Liver (tissue), 3 donors: ENCODE measurements around the gene RCL1.

Experiments
- ATF3 ChIP-seq: IDR thresholded peaks from 2 replicates; pipeline ENCODE4 v1.6.1; 2016; ENCODE audit warnings: antibody characterized with exemption
- CTCF ChIP-seq: fragments of 150-350 bp; IDR thresholded peaks from 2 replicates; pipeline ENCODE4 v1.5.1; 2017; ENCODE audit warnings: improper control_type of control experiment, low read depth, low read length; ENCODE audit not compliant: missing input control
- GABPA ChIP-seq, 2 donors: IDR thresholded peaks in 1 of 2; conservative IDR thresholded peaks in 1 of 2; 2 replicates each; pipeline ENCODE4 v1.6.1; 2016; ENCODE audit warnings: antibody characterized with exemption in 2 of 2, mild to moderate bottlenecking in 1 of 2, moderate library complexity in 1 of 2
- JUND ChIP-seq, 2 donors: IDR thresholded peaks; 2 replicates each; pipeline ENCODE4 v1.6.1; 2016; ENCODE audit warnings: antibody characterized with exemption in 2 of 2
- MAX ChIP-seq: IDR thresholded peaks from 2 replicates; pipeline ENCODE4 v1.6.1; 2016; ENCODE audit warnings: antibody characterized with exemption
- NR2F2 ChIP-seq: IDR thresholded peaks from 2 replicates; pipeline ENCODE4 v1.6.1; 2016; ENCODE audit warnings: antibody characterized with exemption
- RAD21 ChIP-seq, 2 donors: IDR thresholded peaks; 2 replicates each; pipeline ENCODE4 v1.6.1; 2016; ENCODE audit warnings: antibody characterized with exemption in 2 of 2, mild to moderate bottlenecking in 2 of 2
- REST ChIP-seq: IDR thresholded peaks from 2 replicates; pipeline ENCODE4 v1.6.1; 2016; ENCODE audit warnings: antibody characterized with exemption, mild to moderate bottlenecking
- RXRA ChIP-seq, 2 donors: IDR thresholded peaks; 2 replicates each; pipeline ENCODE4 v1.6.1; 2017 to 2018; ENCODE audit warnings: antibody characterized with exemption in 2 of 2, mild to moderate bottlenecking in 1 of 2
- SP1 ChIP-seq: IDR thresholded peaks from 2 replicates; pipeline ENCODE4 v1.6.1; 2018; ENCODE audit warnings: antibody characterized with exemption, mild to moderate bottlenecking
- TAF1 ChIP-seq: conservative IDR thresholded peaks from 2 replicates; pipeline ENCODE4 v1.6.1; 2016; ENCODE audit warnings: antibody characterized with exemption, mild to moderate bottlenecking
- YY1 ChIP-seq: IDR thresholded peaks from 2 replicates; pipeline ENCODE4 v1.6.1; 2016; ENCODE audit warnings: antibody characterized with exemption, mild to moderate bottlenecking
- ZBTB33 ChIP-seq: IDR thresholded peaks from 2 replicates; pipeline ENCODE4 v1.6.1; 2016; ENCODE audit warnings: antibody characterized with exemption
- donor health status: healthy.
- donor health status: healthy.

GRCh38 chr9:4821133-4821532 is 28.4 kb downstream of the RCL1 start:
- TF ChIP-seq CTCF (no peak), MAX (no peak), ATF3 (no peak), RAD21 (IDR thresholded peaks at IDR 0.05) (no peak), YY1 (no peak), RXRA (IDR thresholded peaks at IDR 0.05) (no peak), REST (no peak), SP1 (no peak), TAF1 (no peak), JUND (IDR thresholded peaks at IDR 0.05) (no peak), NR2F2 (no peak), ZBTB33 (no peak), GABPA (IDR thresholded peaks at IDR 0.05 in 1 of 2, conservative IDR thresholded peaks at IDR 0.05 in 1 of 2) (no peak)
